ENCODE results near the gene PPIC. TPM values are rescaled to one million over a fixed set of nuclear protein-coding genes. Genes with fewer than 3 reads are reported as not detected.
"Not testable (repeated sequence)": the region's sequence is repeated elsewhere in the genome, so short reads cannot be mapped to it uniquely, and the experiment has no call there.

PPIC gene
- polyA plus RNA-seq, 5 donors: 31.5 to 47.8 (median 38.3) TPM

GRCh38 chr5:123028222-123028621 is 8.3 kb downstream of the PPIC start:
- no peak for DNase-seq

DNA sequence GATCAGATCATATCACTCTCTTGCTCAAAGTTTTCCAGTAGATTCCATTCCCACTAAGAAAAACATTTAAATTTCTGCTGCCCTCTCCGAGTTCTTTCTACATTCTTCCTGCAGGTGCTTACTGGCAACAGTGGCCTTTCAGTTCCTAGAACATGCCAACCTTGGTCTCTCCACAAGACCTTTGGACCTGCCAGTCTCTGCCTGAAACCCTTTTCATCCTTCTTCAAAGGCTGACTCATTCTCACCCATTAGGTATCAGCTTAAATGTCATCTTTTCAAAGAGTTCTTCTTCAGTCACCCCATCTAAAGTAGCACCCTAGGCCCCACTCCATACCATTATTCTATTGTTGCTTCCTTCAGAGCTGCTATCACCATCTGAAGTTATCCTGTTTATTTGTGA is 21.8 kb downstream of the PPIC start:
- no peak for DNase-seq

GRCh38 chr5:123012321-123012720 is 24.2 kb downstream of the PPIC start:
- DNase-seq: no peak

DNA sequence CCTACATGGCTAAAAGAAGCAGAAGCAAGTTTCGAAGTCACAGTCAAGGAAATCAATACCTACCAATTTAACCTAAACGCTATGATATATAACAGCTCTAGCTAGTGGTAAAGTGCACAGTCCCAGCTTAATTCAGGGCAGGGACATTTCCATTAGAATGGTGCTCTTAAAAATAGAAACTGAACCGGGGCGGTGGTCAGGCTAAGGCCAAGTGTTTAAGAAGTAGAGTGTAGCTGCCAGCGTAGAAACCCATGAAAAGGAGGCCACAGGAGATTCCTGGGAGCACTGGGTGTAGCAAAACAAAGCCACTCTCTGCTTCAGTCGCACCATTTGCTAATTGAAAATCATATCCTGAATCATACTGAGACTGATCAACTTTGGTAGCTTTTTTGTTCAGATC is 28.8 kb downstream of the PPIC start:
- no peak for DNase-seq

GRCh38 chr5:123007182-123007581 is 29.3 kb downstream of the PPIC start:
- no peak for DNase-seq

GRCh38 chr5:123001808-123002207 is 34.7 kb downstream of the PPIC start:
- DNase-seq: no peak

GRCh38 chr5:123000731-123001130 is 35.8 kb downstream of the PPIC start:
- DNase-seq: no peak

DNA sequence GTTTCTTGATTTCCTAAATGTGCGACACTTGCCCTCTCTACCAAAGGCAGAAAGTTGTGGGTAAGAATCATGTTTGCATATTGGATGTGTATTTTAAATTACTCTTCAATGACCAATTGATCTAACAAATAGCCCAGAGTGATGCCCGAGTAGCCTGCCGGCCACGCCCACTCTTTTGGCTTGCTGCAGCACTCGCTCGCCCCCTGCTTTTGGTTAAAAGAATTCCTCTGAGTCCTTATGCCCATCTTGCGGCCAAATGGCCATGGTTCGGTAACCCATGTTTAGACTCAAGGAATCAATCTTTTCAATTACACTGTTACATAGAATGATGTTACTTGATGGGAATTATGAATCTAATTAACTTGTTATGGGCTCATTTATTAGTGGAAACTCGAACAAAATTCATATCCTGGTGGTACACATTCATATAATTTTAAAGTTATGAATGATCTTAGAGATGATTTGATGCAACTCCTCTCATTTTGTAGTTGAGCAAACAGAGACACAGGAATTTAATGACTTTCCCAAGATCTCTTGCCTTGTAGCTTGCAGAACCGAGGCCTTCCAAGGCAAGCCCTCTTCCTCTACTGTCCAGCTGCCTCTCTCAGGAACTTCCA is 36.5 kb downstream of the PPIC start:
- DNase-seq: no peak

- DNase-seq: no peak
Observed at GRCh38 chr5:122997294-122997693, 39.2 kb downstream of the PPIC start.

GRCh38 chr5:122996091-122996490 is 40.4 kb downstream of the PPIC start:
- no peak for DNase-seq

DNA sequence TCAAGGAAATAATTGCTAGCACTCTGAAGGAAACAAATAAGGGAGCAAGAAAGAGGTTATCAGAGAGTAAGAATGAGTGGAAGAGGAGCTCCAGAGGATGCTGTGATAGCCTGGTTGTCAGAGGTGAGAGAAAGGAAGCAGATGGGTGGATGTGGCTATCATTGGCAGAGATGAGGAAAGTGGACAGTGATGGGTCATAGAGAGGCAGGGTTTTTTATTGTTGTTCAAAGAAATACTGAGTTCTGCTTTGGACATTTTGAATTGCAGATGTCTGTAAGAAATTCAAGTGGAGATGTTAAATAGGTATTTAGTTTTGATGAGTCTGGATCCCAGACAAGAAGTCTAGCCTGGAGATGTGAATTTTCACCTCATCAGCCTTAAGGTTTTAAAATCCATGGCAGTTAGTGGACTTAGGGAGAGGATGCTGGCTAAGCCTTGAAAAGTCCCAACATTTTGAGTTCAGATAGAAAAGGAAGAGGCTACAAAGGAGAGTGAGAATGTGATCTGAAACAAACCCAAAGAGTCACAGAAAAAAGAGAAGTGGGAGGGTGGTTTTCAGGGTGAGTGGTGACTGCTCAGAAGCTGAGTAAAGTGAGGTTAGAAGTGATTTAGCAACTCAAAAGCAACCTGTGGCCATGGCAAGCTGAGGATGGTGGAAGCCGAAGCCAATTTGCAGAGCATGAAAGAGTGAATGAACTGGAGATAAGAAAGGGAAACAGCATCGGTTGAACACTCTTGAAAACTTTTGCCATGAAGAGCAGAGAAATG is 50.4 kb downstream of the PPIC start:
- DNase-seq: no peak

DNA sequence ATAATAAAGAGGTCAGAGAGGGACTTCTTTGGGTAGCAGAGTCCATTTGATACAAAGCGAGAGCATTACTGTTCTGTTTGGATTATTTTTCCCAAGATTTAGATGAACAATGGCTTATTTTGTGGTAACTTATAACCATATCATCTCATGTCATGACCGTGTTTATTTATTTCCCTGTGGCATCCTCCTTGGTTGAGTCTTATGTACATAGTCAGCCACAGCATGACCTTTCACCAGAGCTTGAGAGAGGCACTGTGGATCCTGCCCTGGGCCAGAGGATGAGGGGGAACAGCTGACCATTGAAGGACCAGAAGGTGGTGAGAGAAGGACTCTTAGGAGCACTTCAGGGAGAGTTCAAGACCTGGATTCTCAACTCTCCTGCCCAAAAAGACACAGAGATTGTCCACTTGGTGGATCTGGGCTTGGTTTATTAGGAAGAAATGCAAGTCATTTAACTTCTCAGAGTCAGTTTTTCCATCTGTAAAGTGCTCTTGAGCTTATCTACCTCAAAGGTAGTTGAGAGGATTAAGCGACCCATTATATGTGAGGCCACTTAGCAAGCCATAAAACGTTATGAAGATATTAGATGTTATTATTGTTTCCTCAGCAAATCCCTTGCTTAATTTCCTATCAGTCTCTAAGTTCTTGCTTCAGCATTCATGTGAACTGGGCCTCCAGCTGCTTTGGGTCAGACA is 51.4 kb downstream of the PPIC start:
- DNase-seq: no peak

- no peak for DNase-seq
Observed at GRCh38 chr5:122984425-122984824, 52.1 kb downstream of the PPIC start.

- no peak for DNase-seq
Observed at GRCh38 chr5:122982376-122982775, 54.1 kb downstream of the PPIC start.

GRCh38 chr5:122981846-122982245 is 54.7 kb downstream of the PPIC start:
- no peak for DNase-seq

GRCh38 chr5:122978644-122979297 is 57.8 kb downstream of the PPIC start:
- no peak for DNase-seq

DNA sequence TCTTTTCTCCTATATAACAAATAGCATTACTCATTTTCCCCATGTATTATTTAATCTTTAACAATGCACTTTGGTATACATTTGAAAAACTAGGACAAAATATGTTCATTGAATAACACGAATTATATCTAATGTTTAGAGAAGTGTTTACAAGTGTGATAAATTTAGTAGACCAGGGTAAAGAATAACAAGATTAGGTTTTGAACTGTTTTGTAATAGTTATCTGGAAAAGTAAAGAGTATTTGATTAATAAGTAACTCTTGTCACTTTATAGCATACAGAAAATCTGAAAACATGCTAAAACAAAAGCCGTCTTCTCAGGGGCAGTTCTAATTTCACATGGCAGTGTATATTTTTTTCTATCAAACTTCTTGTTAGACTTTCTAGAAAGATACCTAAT is 58.5 kb downstream of the PPIC start:
- no peak for DNase-seq

- DNase-seq: no peak
Observed at GRCh38 chr5:122977319-122977718, 59.2 kb downstream of the PPIC start.

DNA sequence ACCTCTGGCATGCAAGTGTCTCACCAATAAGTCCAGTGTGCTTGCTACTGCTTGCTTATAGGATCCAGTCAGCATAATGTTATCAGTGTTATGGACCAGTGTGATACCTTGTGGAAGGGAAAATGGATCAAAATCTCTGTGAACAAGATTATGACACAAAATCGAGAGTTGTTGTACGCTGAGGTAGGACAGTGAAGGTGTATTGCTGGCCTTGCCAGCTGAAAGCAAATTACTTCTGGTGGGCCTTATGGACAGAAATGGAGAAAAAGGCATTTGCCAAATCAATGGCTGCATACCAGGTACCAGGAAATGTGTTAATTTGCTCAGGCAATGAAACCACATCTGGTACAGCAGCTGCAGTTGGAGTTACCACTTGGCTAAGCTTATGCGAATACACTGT is 62.3 kb downstream of the PPIC start:
- not testable (repeated sequence) for DNase-seq

DNA sequence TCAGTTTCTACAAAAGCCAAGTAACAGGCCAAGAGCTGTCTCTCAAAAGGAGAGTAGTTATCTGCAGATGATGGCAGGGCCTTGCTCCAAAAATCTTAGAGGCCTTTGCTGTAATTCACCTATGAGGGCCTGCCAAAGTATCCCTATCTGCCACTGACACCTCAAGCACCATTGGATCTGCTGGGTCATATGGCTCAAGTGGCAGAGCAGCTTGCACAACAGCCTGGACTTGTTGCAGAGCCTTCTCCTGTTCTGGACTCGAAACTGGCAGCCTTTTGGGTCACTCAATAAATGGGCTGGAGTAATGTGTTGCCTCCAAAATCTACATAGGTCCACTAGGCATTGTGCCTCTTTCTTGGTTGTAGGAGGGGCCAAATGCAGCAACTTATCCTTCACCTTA is 62.8 kb downstream of the PPIC start:
- not testable (repeated sequence) for DNase-seq
